ENCODE results near the gene TTC34.

Gene TTC34

GRCh38 chr1:2607641-2608091 is 193.8 kb downstream of the TTC34 start:
- DNase-seq, result no peak

GRCh38 chr1:2606881-2607621 is 194.4 kb downstream of the TTC34 start:
- DNase-seq, result no peak

GRCh38 chr1:2606396-2606880 is 195.1 kb downstream of the TTC34 start:
- no peak for DNase-seq

- DNase-seq, result no peak
Observed at GRCh38 chr1:2605509-2606395, 195.7 kb downstream of the TTC34 start.

- DNase-seq, result no peak
Observed at GRCh38 chr1:2604844-2605508, 196.5 kb downstream of the TTC34 start.

- no peak for DNase-seq
Observed at GRCh38 chr1:2604156-2604843, 197.2 kb downstream of the TTC34 start.

GRCh38 chr1:2603521-2604155 is 197.9 kb downstream of the TTC34 start:
- no peak for DNase-seq

GRCh38 chr1:2602866-2603520 is 198.5 kb downstream of the TTC34 start:
- DNase-seq, result no peak

GRCh38 chr1:2602311-2602835 is 199.1 kb downstream of the TTC34 start:
- DNase-seq, result no peak

GRCh38 chr1:2601721-2602303 is 199.7 kb downstream of the TTC34 start:
- no peak for DNase-seq

- no peak for DNase-seq
Observed at GRCh38 chr1:2598329-2598931, 203.1 kb downstream of the TTC34 start.

- DNase-seq, result no peak
Observed at GRCh38 chr1:2597441-2598328, 203.8 kb downstream of the TTC34 start.

GRCh38 chr1:2596530-2597333 is 204.8 kb downstream of the TTC34 start:
- DNase-seq, result no peak

GRCh38 chr1:2595812-2596529 is 205.5 kb downstream of the TTC34 start:
- DNase-seq, result no peak

GRCh38 chr1:2595261-2595811 is 206.2 kb downstream of the TTC34 start:
- no peak for DNase-seq

GRCh38 chr1:2594641-2595131 is 206.8 kb downstream of the TTC34 start:
- no peak for DNase-seq
